Mesendoderm (in vitro differentiated cells): Measurements from ENCODE around the gene IRAK3.
"Not testable (repeated sequence)": the region's sequence is repeated elsewhere in the genome, so short reads cannot be mapped to it uniquely, and the experiment has no call there.

Experiments
- DNase-seq: peaks from one replicate; pipeline ENCODE4 v3.0.0; 2013
- H2AK5ac ChIP-seq: 2 replicates; pipeline ENCODE4 v1.6.1; 2013; ENCODE audit warnings: low read length, inconsistent platforms
- H2BK120ac ChIP-seq: 2 replicates; pipeline ENCODE4 v1.6.1; 2013; ENCODE audit warnings: low read depth, mild to moderate bottlenecking, low read length, moderate library complexity, mixed read lengths
- H2BK15ac ChIP-seq: replicated peaks from 2 replicates; pipeline ENCODE4 v1.6.1; 2013; ENCODE audit warnings: low read depth, mild to moderate bottlenecking, moderate library complexity
- H2BK5ac ChIP-seq: 2 replicates; pipeline ENCODE4 v1.6.1; 2013; ENCODE audit warnings: low read length, inconsistent platforms
- H3K18ac ChIP-seq: 2 replicates; pipeline ENCODE4 v1.6.1; 2013; ENCODE audit warnings: mild to moderate bottlenecking, low read length, mixed read lengths
- H3K23ac ChIP-seq: one replicate; pipeline ENCODE4 v1.6.1; 2013; ENCODE audit warnings: low read length
- H3K27ac ChIP-seq: 2 replicates; pipeline ENCODE4 v1.5.1; 2013; ENCODE audit warnings: low read depth, mild to moderate bottlenecking, inconsistent platforms, low read length, moderate library complexity
- H3K27me3 ChIP-seq: 2 replicates; pipeline ENCODE4 v1.6.1; 2013; ENCODE audit warnings: low read length, control low read depth, mild to moderate bottlenecking, inconsistent platforms; ENCODE audit not compliant: insufficient read depth, poor library complexity
- H3K36me3 ChIP-seq: 2 replicates; pipeline ENCODE4 v1.6.1; 2013; ENCODE audit warnings: low read length, inconsistent platforms; ENCODE audit not compliant: control insufficient read depth, insufficient read depth
- H3K4ac ChIP-seq: one replicate; pipeline ENCODE4 v1.6.1; 2013; ENCODE audit warnings: low read depth, mild to moderate bottlenecking, low read length, moderate library complexity
- H3K4me1 ChIP-seq: 2 replicates; pipeline ENCODE4 v1.6.1; 2013; ENCODE audit warnings: low read depth, low read length, inconsistent platforms; ENCODE audit not compliant: control insufficient read depth
- H3K4me2 ChIP-seq: 2 replicates; pipeline ENCODE4 v1.6.1; 2013; ENCODE audit warnings: low read length
- H3K4me3 ChIP-seq: 2 replicates; pipeline ENCODE4 v1.5.1; 2013; ENCODE audit warnings: mild to moderate bottlenecking, low read length
- H3K56ac ChIP-seq: one replicate; pipeline ENCODE4 v1.6.1; 2013; ENCODE audit warnings: low read length
- H3K79me1 ChIP-seq: 2 replicates; pipeline ENCODE4 v1.6.1; 2013; ENCODE audit warnings: low read length, inconsistent platforms
- H3K79me2 ChIP-seq: 2 replicates; pipeline ENCODE4 v1.6.1; 2013; ENCODE audit warnings: mild to moderate bottlenecking, low read length; ENCODE audit not compliant: control insufficient read depth, insufficient read depth
- H3K9ac ChIP-seq: 2 replicates; pipeline ENCODE4 v1.6.1; 2013; ENCODE audit warnings: low read length, inconsistent platforms
- H4K5ac ChIP-seq: one replicate; pipeline ENCODE4 v1.6.1; 2013; ENCODE audit warnings: low read length
- H4K8ac ChIP-seq: one replicate; pipeline ENCODE4 v1.6.1; 2013; ENCODE audit warnings: low read depth, mild to moderate bottlenecking, control low read depth, low read length, moderate library complexity
- WGBS: extraction: QIAGEN DNeasy Blood & Tissue Kit; methylation state at CpG from one replicate; pipeline ENCODE4 v1.1.7; 2013; ENCODE audit warnings: low lambda C conversion rate, missing lambda C conversion rate; ENCODE audit not compliant: insufficient coverage; ENCODE audit errors: extremely low coverage; 5-methylcytosine and 5-hydroxymethylcytosine counted together

IRAK3 gene

DNA sequence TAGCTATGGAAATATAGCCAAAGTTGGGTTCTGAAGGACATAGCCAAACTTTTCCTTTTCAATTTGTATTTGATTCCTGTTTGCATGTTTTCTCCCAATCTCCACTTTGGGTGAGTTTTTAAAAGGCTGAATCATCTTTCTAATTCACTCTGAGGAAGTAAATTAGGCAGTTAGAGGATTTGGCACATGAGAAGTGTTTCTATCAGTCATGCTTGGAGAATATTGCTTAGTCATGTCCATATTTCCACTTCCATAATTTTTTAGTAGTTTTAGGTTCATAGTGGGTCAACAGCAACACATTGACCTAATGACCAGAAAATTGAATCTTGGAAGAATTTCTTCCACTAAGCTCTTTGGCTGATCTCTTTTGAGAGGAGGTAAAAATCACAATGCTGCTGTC is 21.8 kb downstream of the IRAK3 start:
- no peak overlapping the region for H2BK15ac ChIP-seq
- no peak overlapping the region for H3K56ac ChIP-seq
- no peak overlapping the region for H3K9ac ChIP-seq
- no peak overlapping the region for H4K5ac ChIP-seq
- H3K18ac ChIP-seq, result no peak overlapping the region
- H2BK120ac ChIP-seq, result no peak overlapping the region
- no peaks in the 10 kb centered on the region for H3K79me2 ChIP-seq
- no peaks in the 10 kb centered on the region for H3K4me1 ChIP-seq
- H3K4me2 ChIP-seq, result no peak overlapping the region
- no peaks in the 10 kb centered on the region for H3K36me3 ChIP-seq
- no peak overlapping the region for H3K4me3 ChIP-seq
- no peak overlapping the region for H2BK5ac ChIP-seq
- H3K27me3 ChIP-seq, result no peaks in the 10 kb centered on the region
- no peak overlapping the region for H3K23ac ChIP-seq
- H2AK5ac ChIP-seq, result no peak overlapping the region
- no peak overlapping the region for H3K4ac ChIP-seq
- no peak overlapping the region for H4K8ac ChIP-seq
- H3K79me1 ChIP-seq, result no peaks in the 10 kb centered on the region
- H3K27ac ChIP-seq, result no peak overlapping the region
- DNase-seq, result no peak

DNA sequence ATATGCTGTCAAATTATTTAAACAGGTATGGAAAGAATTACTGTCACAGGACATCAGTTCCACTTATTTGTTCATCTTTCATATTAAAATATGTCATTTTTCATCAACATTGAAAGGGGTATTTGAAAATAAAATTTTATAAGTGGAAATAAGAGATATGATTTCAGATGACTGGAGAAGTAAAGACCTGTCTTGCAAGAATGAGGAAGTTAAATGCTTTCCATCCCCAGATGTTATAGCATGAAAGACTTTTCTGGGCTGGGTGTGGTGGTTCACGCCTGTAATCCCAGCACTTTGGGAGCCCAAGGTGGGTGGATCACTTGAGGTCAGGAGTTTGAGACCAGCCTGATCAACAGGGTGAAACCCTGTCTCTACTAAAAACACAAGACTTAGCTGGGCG is 22.6 kb downstream of the IRAK3 start:
- not testable (repeated sequence) for H3K4ac ChIP-seq, H3K9ac ChIP-seq, H3K56ac ChIP-seq, H2BK5ac ChIP-seq, H2AK5ac ChIP-seq, H3K4me2 ChIP-seq, H3K36me3 ChIP-seq, DNase-seq, H4K8ac ChIP-seq, H2BK120ac ChIP-seq, H3K4me3 ChIP-seq, H2BK15ac ChIP-seq, H3K79me1 ChIP-seq, H4K5ac ChIP-seq, H3K4me1 ChIP-seq, H3K27me3 ChIP-seq, H3K23ac ChIP-seq, H3K27ac ChIP-seq, H3K18ac ChIP-seq, H3K79me2 ChIP-seq
- no CpG with 5 or more reads among the region's 2 CpGs for WGBS

DNA sequence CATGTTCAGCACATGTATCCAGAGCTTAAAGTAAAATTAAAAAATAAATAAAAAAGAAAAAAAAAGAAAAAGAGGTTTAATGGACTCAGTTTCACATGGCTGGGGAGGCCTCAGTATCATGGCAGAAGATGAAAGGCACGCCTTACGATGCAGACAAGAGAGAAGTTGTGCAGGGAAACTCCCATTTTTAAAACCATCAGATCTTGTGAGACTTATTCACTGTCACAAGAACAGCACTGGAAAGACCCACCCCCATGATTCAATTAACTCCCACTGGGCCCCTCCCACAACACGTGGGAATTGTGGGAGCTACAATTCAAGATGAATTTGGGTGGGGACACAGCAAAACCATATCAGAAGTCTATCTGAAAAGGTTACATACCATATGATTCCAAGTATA is 24.0 kb downstream of the IRAK3 start:
- WGBS, result no CpG with 5 or more reads among the region's 3 CpGs
- not testable (repeated sequence) for H2AK5ac ChIP-seq, H3K27me3 ChIP-seq, H4K5ac ChIP-seq, H3K4me3 ChIP-seq, DNase-seq, H3K36me3 ChIP-seq, H3K4me1 ChIP-seq, H3K27ac ChIP-seq, H3K9ac ChIP-seq, H3K4me2 ChIP-seq, H2BK5ac ChIP-seq, H4K8ac ChIP-seq, H3K79me1 ChIP-seq, H3K18ac ChIP-seq, H3K56ac ChIP-seq, H2BK120ac ChIP-seq, H3K4ac ChIP-seq, H2BK15ac ChIP-seq, H3K23ac ChIP-seq, H3K79me2 ChIP-seq

DNA sequence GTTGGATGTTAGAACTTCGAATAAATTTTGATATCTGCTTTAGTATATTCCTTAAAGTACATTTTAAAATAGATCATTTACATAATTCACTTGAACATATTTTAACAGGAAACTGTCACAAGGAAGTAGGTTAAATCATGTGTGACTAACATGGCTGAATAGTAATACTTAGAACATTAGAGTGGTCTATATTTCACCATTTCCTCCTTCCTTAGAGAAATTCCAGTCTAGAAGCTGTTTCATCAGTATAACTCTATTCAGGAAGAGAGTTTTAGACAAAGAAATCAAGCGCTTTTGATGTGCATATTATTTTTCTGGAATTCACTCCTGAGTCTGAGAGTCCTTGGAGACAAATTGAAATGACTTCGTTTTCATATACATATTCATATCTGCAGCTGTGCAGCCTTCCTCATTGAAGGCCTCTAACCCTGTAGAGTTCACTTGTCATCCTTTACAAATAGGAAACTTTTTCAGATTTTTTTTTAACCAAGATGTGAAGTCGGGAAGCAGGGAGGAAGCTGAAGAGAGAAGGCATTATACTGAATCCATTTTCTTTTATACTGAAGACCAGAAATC is 28.4 kb downstream of the IRAK3 start:
- no peaks in the 10 kb centered on the region for H3K79me2 ChIP-seq
- H3K18ac ChIP-seq, result no peak overlapping the region
- H2BK5ac ChIP-seq, result no peak overlapping the region
- H3K27me3 ChIP-seq, result no peaks in the 10 kb centered on the region
- no peak overlapping the region for H2BK120ac ChIP-seq
- no peak overlapping the region for H3K4ac ChIP-seq
- no peak overlapping the region for H3K23ac ChIP-seq
- no peak overlapping the region for H3K9ac ChIP-seq
- no peak for DNase-seq
- no peak overlapping the region for H3K4me2 ChIP-seq
- H3K56ac ChIP-seq, result no peak overlapping the region
- no peaks in the 10 kb centered on the region for H3K36me3 ChIP-seq
- no peaks in the 10 kb centered on the region for H3K4me1 ChIP-seq
- no peak overlapping the region for H4K5ac ChIP-seq
- no peak overlapping the region for H2BK15ac ChIP-seq
- WGBS, result no CpG with 5 or more reads among the region's 4 CpGs
- H4K8ac ChIP-seq, result no peak overlapping the region
- H3K27ac ChIP-seq, result no peak overlapping the region
- no peak overlapping the region for H3K4me3 ChIP-seq
- H2AK5ac ChIP-seq, result no peak overlapping the region
- no peaks in the 10 kb centered on the region for H3K79me1 ChIP-seq

DNA sequence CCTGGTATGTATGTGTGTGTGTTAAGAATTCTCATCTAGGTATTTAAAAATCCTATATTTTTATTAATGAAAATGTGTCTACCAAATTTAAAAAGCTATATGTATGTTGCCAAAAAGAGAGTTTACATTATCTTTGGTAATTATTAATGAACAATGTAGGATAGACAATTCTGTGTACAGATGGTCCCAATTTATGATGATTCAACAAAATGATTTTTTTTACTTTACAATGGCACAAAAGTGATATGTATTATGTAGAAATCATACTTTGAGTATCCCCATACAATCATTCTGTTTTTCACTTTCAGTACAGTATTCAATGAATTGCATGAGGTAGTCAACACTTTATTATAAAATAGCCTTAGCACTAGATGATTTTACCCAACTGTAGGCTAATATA is 39.4 kb downstream of the IRAK3 start:
- H3K27ac ChIP-seq, result no peak overlapping the region
- no peaks in the 10 kb centered on the region for H3K79me1 ChIP-seq
- H3K27me3 ChIP-seq, result no peaks in the 10 kb centered on the region
- no peak overlapping the region for H3K9ac ChIP-seq
- no peak overlapping the region for H2BK15ac ChIP-seq
- no peak overlapping the region for H2BK120ac ChIP-seq
- H2BK5ac ChIP-seq, result no peak overlapping the region
- H3K4me3 ChIP-seq, result no peak overlapping the region
- H3K79me2 ChIP-seq, result no peaks in the 10 kb centered on the region
- no peak overlapping the region for H4K5ac ChIP-seq
- no peak overlapping the region for H3K23ac ChIP-seq
- no peaks in the 10 kb centered on the region for H3K36me3 ChIP-seq
- no peak for DNase-seq
- H4K8ac ChIP-seq, result no peak overlapping the region
- H3K4ac ChIP-seq, result no peak overlapping the region
- H2AK5ac ChIP-seq, result no peak overlapping the region
- no peak overlapping the region for H3K18ac ChIP-seq
- no peak overlapping the region for H3K56ac ChIP-seq
- no peaks in the 10 kb centered on the region for H3K4me1 ChIP-seq
- H3K4me2 ChIP-seq, result no peak overlapping the region

DNA sequence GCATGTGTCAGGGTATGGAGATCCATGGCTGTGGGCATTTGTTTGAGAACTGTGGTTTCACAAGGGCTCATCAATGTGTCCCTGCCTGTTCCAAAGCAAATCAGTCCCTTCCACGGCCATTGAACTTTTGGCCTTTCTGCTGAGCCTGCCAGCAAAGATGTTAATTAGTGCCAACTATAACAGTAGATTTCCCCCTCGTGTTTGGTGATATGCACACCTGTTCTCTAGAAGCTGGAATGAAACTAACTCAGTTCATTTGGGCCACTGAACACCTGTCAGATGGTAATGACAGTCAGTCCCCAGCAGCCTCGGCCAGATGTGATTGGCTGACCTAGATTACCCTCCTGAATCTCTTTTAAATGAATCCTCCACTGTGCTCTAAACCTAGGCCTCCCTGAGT is 43.2 kb downstream of the IRAK3 start:
- Histone ChIP-seq H3K4me3 (no peak overlapping the region), H3K36me3 (no peaks in the 10 kb centered on the region), H4K5ac (no peak overlapping the region), H3K4me2 (no peak overlapping the region), H3K27me3 (no peaks in the 10 kb centered on the region), H3K79me2 (no peaks in the 10 kb centered on the region), H3K4me1 (peaks cover 6% of the 10 kb centered on the region), H2BK5ac (no peak overlapping the region), H2AK5ac (no peak overlapping the region), H4K8ac (no peak overlapping the region), H3K27ac (no peak overlapping the region), H3K56ac (no peak overlapping the region), H3K4ac (no peak overlapping the region), H2BK120ac (no peak overlapping the region), H3K79me1 (no peaks in the 10 kb centered on the region), H3K23ac (no peak overlapping the region), H3K9ac (no peak overlapping the region), H2BK15ac (no peak overlapping the region), H3K18ac (no peak overlapping the region)
- no peak for DNase-seq
- no CpG with 5 or more reads among the region's 3 CpGs for WGBS
